PC-3 (cell line): ENCODE measurements around the gene ST3GAL5.

Experiments
- CTCF ChIP-seq: fragments of 300-600 bp; sonication (generic); conservative IDR thresholded peaks from 2 replicates; pipeline ENCODE4 v1.5.1; 2017; ENCODE audit warnings: antibody characterized with exemption, low read depth, mild to moderate bottlenecking, low read length
- EZH2 ChIP-seq: fragments of 300-600 bp; sonication (generic); IDR thresholded peaks from one replicate; pipeline ENCODE4 v1.6.1; 2017; ENCODE audit warnings: antibody characterized with exemption, mild to moderate bottlenecking, low read length; ENCODE audit not compliant: unreplicated experiment
- EZH2phosphoT487 ChIP-seq: fragments of 300-600 bp; sonication (generic); IDR thresholded peaks from 2 replicates; pipeline ENCODE4 v1.6.1; 2018; ENCODE audit warnings: mild to moderate bottlenecking, antibody characterized with exemption, low read length, borderline replicate concordance

GRCh38 chr2:85794491-85795121 is 94.2 kb downstream of the ST3GAL5 start:
- TF ChIP-seq CTCF (no peak), EZH2phosphoT487 (no peak), EZH2 (no peak)
